Adrenal gland (tissue), 12 donors: ENCODE measurements around the gene LSS. TPM values are rescaled to one million over a fixed set of nuclear protein-coding genes. Genes with fewer than 3 reads are reported as not detected.
A peak's percentile ranks its signal among the peaks of the same experiment; 100 is the strongest.

Experiments
- DNase-seq, 7 donors: peaks; one replicate each; pipeline ENCODE4 v3.0.0-alpha.2; 2019 to 2020
- H3K27ac ChIP-seq, 5 donors: fragments of 200-600 bp; sonication (generic) in 4 of 5; 1 replicate in 3 of 5; 2 replicates in 2 of 5; pipeline versions ENCODE4 v1.5.1 to v1.8.0; 2016 to 2020; ENCODE audit warnings: mild to moderate bottlenecking in 1 of 5
- H3K27me3 ChIP-seq: fragments of 200-600 bp; 2 replicates; pipeline ENCODE4 v1.8.0; 2021
- H3K36me3 ChIP-seq, 2 donors: fragments of 200-600 bp; replicated peaks in 1 of 2; 1 replicate in 1 of 2; 2 replicates in 1 of 2; pipeline versions ENCODE4 v1.5.1 to v1.8.0; 2018 to 2022
- H3K4me1 ChIP-seq, 2 donors: fragments of 200-600 bp; replicated peaks in 1 of 2; 1 replicate in 1 of 2; 2 replicates in 1 of 2; pipeline versions ENCODE4 v1.5.1 to v1.8.0; 2018 to 2021
- H3K4me3 ChIP-seq, 4 donors: fragments of 200-600 bp; sonication (generic) in 3 of 4; one replicate each; pipeline ENCODE4 v1.5.1; 2016 to 2018
- H3K9me3 ChIP-seq, 3 donors: fragments of 200-600 bp; sonication (generic) in 1 of 3; replicated peaks in 1 of 3; 1 replicate in 2 of 3; 2 replicates in 1 of 3; pipeline versions ENCODE4 v1.5.1 to v1.8.0; 2016 to 2021
- CTCF ChIP-seq, 6 experiments: fragments of 450-650 bp in 4 of 6; fragments of 200-600 bp in 2 of 6; sonication (generic) in 1 of 6; IDR thresholded peaks; 1 replicate in 5 of 6; 2 replicates in 1 of 6; pipeline versions ENCODE4 v1.5.1 to v1.8.0; 2016 to 2021; ENCODE audit warnings: antibody characterized with exemption in 6 of 6, mild to moderate bottlenecking in 2 of 6, moderate library complexity in 1 of 6
- POLR2A ChIP-seq, 2 donors: fragments of 450-650 bp; IDR thresholded peaks; one replicate each; pipeline ENCODE4 v1.6.1; 2017; ENCODE audit warnings: antibody characterized with exemption in 2 of 2, mild to moderate bottlenecking in 2 of 2, moderate library complexity in 1 of 2
- WGBS, 4 donors: extraction: QIAGEN DNeasy Blood & Tissue Kit in 2 of 4; methylation state at CpG; one replicate each; pipeline versions ENCODE4 v1.1.5 to v1.1.7; 2013 to 2017; 5-methylcytosine and 5-hydroxymethylcytosine counted together
- intact Hi-C, 2 donors: fragments of 100-400 bp; cut with DNase I; formaldehyde crosslinking; loops; one replicate each; pipeline versions ENCODE4 v1.14.1 to v1.15.0; 2022 to 2023
- polyA plus RNA-seq, 3 donors: library from polyadenylated mRNA; stranded (reverse); fragments of 200-250 nt in 2 of 3; fragments of 350-450 nt in 1 of 3; fragmentation: Illumina TruSeq in 1 of 3; extraction: RNeasy Lipid Tissue Mini Kit (QIAGEN cat#74804) in 1 of 3; gene quantifications; one replicate each; pipeline ENCODE4 v1.2.3, GENCODE V29; 2013 to 2014
- total RNA-seq, 9 donors: library from RNA; depleted of rRNA in 4 of 9; stranded (reverse); fragments of >200 nt in 4 of 9; fragments of 120-200 nt in 1 of 9; fragmentation: NEBNext Ultra II Directional in 1 of 9; extraction: Animal tissue kit (Norgen Biotek cat#: 25700) in 1 of 9; gene quantifications; one replicate each; pipeline versions ENCODE4 v1.1.0 to v1.2.4, GENCODE V29; 2013 to 2023
- donor health status: healthy with polysubstance abuse.
- donor health status: Bipolar disorder and iron deficiency.
- donor health status: DM: yes; HTN: yes; CAD: no.
- donor health status: DM: no; HTN: no; CAD: no.
- donor health status: DM: no; HTN: no; CAD: no.
- donor health status: DM: yes; HTN: yes; CAD: no.

The LSS gene
- total and polyA plus RNA-seq, 12 donors = 46.3 to 246 (median 79.8) TPM

- peak in 2 of 7 donors; percentile 6 to 34 for DNase-seq
- no peaks in the 10 kb centered on the region for H3K4me1 ChIP-seq
- intact Hi-C loops = no loop called here
- no peaks in the 10 kb centered on the region for H3K36me3 ChIP-seq
- no peak overlapping the region for H3K27ac ChIP-seq
- no peaks in the 10 kb centered on the region for H3K9me3 ChIP-seq
- no peak overlapping the region for H3K4me3 ChIP-seq
- WGBS, 4 donors = 80 to 85% (median 81%) methylated on average over 8 of the region's 8 CpGs
- TF ChIP-seq CTCF (IDR thresholded peaks at IDR 0.05) (no peak), POLR2A (IDR thresholded peaks at IDR 0.05) (no peak)
- no peaks in the 10 kb centered on the region for H3K27me3 ChIP-seq
These were observed 59.8 kb downstream of the LSS start for GRCh38 chr21:46168659-46169386.

GRCh38 chr21:46168238-46168637, 60.3 kb downstream of the LSS start:
- no peak for TF ChIP-seq POLR2A (IDR thresholded peaks at IDR 0.05)
- no peaks in the 10 kb centered on the region for H3K27me3 ChIP-seq
- H3K4me1 ChIP-seq = no peaks in the 10 kb centered on the region
- no peak overlapping the region for H3K4me3 ChIP-seq
- peak in 2 of 7 donors; percentile 13 to 27 for DNase-seq
- no peaks in the 10 kb centered on the region for H3K36me3 ChIP-seq
- no peaks in the 10 kb centered on the region for H3K9me3 ChIP-seq
- intact Hi-C loops = no loop called here
- no peak overlapping the region for H3K27ac ChIP-seq
- 82 to 95% (median 89%) methylated on average over 8 to 14 of the region's 14 CpGs for WGBS, 4 donors

DNA sequence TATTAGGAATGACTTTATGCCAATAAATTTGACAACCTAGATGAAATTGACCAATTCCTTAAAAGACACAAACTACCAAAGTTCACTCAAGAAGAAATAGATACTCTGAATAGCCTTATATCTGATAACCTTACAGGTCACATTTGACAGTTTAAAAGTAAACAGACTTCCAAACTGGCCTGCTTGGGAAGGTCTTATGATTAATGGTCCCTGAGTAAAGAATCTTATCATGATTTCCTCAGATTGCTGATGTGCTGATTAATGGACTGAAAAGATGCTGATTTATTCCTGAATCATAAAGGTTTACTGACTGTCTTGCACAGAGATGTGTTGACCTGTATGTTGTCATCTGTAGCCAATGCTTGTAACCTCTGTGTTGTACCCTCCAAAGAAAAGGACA, 63.5 kb downstream of the LSS start:
- no peak for DNase-seq
- intact Hi-C loops = no loop called here
- no peaks in the 10 kb centered on the region for H3K27me3 ChIP-seq
- no peaks in the 10 kb centered on the region for H3K9me3 ChIP-seq
- no peaks in the 10 kb centered on the region for H3K4me1 ChIP-seq
- no peak overlapping the region for H3K4me3 ChIP-seq
- H3K36me3 ChIP-seq = no peaks in the 10 kb centered on the region
- no peak overlapping the region for H3K27ac ChIP-seq
- TF ChIP-seq CTCF (IDR thresholded peaks at IDR 0.05) = no peak
- no peak for TF ChIP-seq POLR2A (IDR thresholded peaks at IDR 0.05)

DNA sequence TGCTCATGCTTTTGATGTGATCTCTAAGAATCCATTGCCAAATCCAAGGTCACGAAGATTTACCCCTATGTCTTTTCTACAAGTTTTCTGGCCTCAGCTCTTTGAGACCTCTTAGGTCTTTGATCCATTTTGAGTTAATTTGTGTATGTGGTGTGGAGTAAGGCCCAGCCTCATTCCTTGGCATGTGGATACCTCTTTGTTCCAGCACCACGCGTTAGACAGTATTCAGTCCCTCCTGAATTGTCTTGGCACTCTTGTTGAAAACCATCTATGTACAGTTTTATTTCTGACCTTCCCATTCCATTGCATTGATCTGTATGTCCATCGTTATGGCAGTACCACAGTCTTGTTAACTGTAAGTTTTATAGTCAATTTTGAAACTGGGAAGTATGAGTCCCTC, 65.2 kb downstream of the LSS start:
- H3K27me3 ChIP-seq = no peaks in the 10 kb centered on the region
- WGBS, 4 donors = 80 to 91% (median 87%) methylated on average over 4 of the region's 4 CpGs

More for the DNA sequence above, 65.2 kb downstream of the LSS start:
- H3K36me3 ChIP-seq = no peaks in the 10 kb centered on the region
- intact Hi-C loops = no loop called here
- H3K9me3 ChIP-seq = no peaks in the 10 kb centered on the region
- H3K4me1 ChIP-seq = no peaks in the 10 kb centered on the region
- no peak overlapping the region for H3K27ac ChIP-seq
- no peak for TF ChIP-seq CTCF (IDR thresholded peaks at IDR 0.05)
- TF ChIP-seq POLR2A (IDR thresholded peaks at IDR 0.05) = no peak
- no peak overlapping the region for H3K4me3 ChIP-seq
- peak in 1 of 7 donors; percentile 3 for DNase-seq
